ENCODE data around the gene SLC35G6.

Gene SLC35G6

DNA sequence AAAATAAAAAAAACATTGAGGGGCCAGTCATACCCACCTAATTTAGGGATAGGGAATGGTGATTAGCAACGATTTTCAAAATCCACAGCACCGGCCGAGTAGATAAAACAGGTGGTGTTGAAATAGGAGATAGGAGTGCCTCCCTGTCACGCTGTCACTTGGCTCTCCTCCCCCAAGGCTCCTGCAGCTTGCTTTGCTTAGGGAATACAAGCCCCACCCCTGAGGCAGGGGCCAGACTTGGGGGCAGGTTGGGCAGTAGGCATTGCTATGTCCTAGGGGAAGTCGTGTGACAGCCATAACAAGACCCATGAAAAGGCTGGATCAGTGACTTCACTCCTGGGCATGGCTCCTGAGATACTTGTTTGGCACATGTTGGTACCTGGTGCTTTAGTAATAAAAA is 28.7 kb downstream of the SLC35G6 start:
- H3K27ac ChIP-seq (ENCODE audit: low read depth, low read length): no peak overlapping the region
- no peak overlapping the region for H3K4me2 ChIP-seq (ENCODE audit: low read length)
- no peaks in the 10 kb centered on the region for H3K4me1 ChIP-seq (ENCODE audit: control insufficient read depth, low read length)
- H3K27me3 ChIP-seq (ENCODE audit: control insufficient read depth, low read length): no peaks in the 10 kb centered on the region
- H3K79me2 ChIP-seq (ENCODE audit: control insufficient read depth, low read length): no peaks in the 10 kb centered on the region
- H3K36me3 ChIP-seq (ENCODE audit: control insufficient read depth, low read length): peaks cover 90% of the 10 kb centered on the region
- no peaks in the 10 kb centered on the region for H3K9me2 ChIP-seq (replicated peaks; ENCODE audit: control insufficient read depth, low read length)
- TF ChIP-seq, protein P1, sequence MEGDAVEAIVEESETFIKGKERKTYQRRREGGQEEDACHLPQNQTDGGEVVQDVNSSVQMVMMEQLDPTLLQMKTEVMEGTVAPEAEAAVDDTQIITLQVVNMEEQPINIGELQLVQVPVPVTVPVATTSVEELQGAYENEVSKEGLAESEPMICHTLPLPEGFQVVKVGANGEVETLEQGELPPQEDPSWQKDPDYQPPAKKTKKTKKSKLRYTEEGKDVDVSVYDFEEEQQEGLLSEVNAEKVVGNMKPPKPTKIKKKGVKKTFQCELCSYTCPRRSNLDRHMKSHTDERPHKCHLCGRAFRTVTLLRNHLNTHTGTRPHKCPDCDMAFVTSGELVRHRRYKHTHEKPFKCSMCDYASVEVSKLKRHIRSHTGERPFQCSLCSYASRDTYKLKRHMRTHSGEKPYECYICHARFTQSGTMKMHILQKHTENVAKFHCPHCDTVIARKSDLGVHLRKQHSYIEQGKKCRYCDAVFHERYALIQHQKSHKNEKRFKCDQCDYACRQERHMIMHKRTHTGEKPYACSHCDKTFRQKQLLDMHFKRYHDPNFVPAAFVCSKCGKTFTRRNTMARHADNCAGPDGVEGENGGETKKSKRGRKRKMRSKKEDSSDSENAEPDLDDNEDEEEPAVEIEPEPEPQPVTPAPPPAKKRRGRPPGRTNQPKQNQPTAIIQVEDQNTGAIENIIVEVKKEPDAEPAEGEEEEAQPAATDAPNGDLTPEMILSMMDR (IDR thresholded peaks at IDR 0.05; ENCODE audit: low read depth, low read length, poor library complexity, severe bottlenecking): no peak
- no peak for TF ChIP-seq EZH2phosphoT487 (IDR thresholded peaks at IDR 0.05; ENCODE audit: borderline replicate concordance, low read length)
- no peaks in the 10 kb centered on the region for H3F3A ChIP-seq (ENCODE audit: control insufficient read depth, insufficient read depth)
- H3K4me3 ChIP-seq (ENCODE audit: low read length): no peak overlapping the region
- no peaks in the 10 kb centered on the region for H3K9me3 ChIP-seq (ENCODE audit: control insufficient read depth, insufficient read depth, low read length)
- H4K20me1 ChIP-seq (ENCODE audit: control insufficient read depth, insufficient read depth, low read depth, low read length): no peaks in the 10 kb centered on the region

DNA sequence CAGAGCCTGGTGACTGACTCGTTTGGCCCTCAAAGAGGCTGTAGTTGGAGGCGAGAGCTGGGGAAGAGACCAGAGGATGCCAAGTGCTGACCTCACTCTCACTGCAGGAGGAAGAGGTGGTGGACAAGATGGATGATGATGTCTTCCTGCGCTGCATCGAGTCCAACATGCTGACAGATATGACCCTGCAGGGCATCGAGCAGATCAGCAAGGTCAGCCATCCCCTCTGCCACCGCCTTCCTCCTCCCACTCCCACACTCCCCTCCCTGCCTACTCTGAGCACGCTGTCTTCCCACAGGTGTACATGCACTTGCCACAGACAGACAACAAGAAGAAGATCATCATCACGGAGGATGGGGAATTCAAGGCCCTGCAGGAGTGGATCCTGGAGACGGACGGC is 29.9 kb downstream of the SLC35G6 start:
- Histone ChIP-seq H3K79me2 (ENCODE audit: control insufficient read depth, low read length) (no peaks in the 10 kb centered on the region), H3K9me2 (replicated peaks; ENCODE audit: control insufficient read depth, low read length) (no peaks in the 10 kb centered on the region), H3K4me1 (ENCODE audit: control insufficient read depth, low read length) (no peaks in the 10 kb centered on the region), H4K20me1 (ENCODE audit: control insufficient read depth, insufficient read depth, low read depth, low read length) (no peaks in the 10 kb centered on the region), H3K27ac (ENCODE audit: low read depth, low read length) (no peak overlapping the region), H3K4me3 (ENCODE audit: low read length) (no peak overlapping the region), H3K27me3 (ENCODE audit: control insufficient read depth, low read length) (no peaks in the 10 kb centered on the region), H3K36me3 (ENCODE audit: control insufficient read depth, low read length) (peaks cover 81% of the 10 kb centered on the region), H3F3A (ENCODE audit: control insufficient read depth, insufficient read depth) (0 out of 2 replicates have a peak, but pooled peaks cover 2% of the 10 kb centered on the region), H3K4me2 (ENCODE audit: low read length) (no peak overlapping the region), H3K9me3 (ENCODE audit: control insufficient read depth, insufficient read depth, low read length) (no peaks in the 10 kb centered on the region)
- TF ChIP-seq EZH2phosphoT487 (IDR thresholded peaks at IDR 0.05; ENCODE audit: borderline replicate concordance, low read length): no peak
- TF ChIP-seq, protein P1 (IDR thresholded peaks at IDR 0.05; ENCODE audit: low read depth, low read length, poor library complexity, severe bottlenecking): no peak

DNA sequence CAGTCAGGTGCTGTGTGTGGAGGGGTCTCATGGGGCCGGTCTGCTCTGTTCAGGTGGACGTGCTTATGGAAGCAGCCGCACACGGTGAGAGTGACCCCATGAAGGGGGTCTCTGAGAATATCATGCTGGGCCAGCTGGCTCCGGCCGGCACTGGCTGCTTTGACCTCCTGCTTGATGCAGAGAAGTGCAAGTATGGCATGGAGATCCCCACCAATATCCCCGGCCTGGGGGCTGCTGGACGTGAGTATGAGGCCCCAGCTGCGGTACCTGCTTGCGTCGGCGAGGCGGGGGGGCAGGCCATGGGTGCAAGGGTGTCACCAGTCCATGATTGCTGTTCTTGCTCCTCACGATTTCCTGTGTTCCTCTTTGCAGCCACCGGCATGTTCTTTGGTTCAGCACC is 30.9 kb downstream of the SLC35G6 start:
- Histone ChIP-seq H4K20me1 (ENCODE audit: control insufficient read depth, insufficient read depth, low read depth, low read length) (no peaks in the 10 kb centered on the region), H3K9me2 (replicated peaks; ENCODE audit: control insufficient read depth, low read length) (no peaks in the 10 kb centered on the region), H3K4me2 (ENCODE audit: low read length) (no peak overlapping the region), H3K4me1 (ENCODE audit: control insufficient read depth, low read length) (no peaks in the 10 kb centered on the region), H3K9me3 (ENCODE audit: control insufficient read depth, insufficient read depth, low read length) (no peaks in the 10 kb centered on the region), H3K4me3 (ENCODE audit: low read length) (no peak overlapping the region), H3K36me3 (ENCODE audit: control insufficient read depth, low read length) (peaks cover 72% of the 10 kb centered on the region), H3K27me3 (ENCODE audit: control insufficient read depth, low read length) (no peaks in the 10 kb centered on the region), H3F3A (ENCODE audit: control insufficient read depth, insufficient read depth) (0 out of 2 replicates have a peak, but pooled peaks cover 2% of the 10 kb centered on the region), H3K27ac (ENCODE audit: low read depth, low read length) (no peak overlapping the region), H3K79me2 (ENCODE audit: control insufficient read depth, low read length) (no peaks in the 10 kb centered on the region)
- TF ChIP-seq, protein P1 (IDR thresholded peaks at IDR 0.05; ENCODE audit: low read depth, low read length, poor library complexity, severe bottlenecking): no peak
- no peak for TF ChIP-seq EZH2phosphoT487 (IDR thresholded peaks at IDR 0.05; ENCODE audit: borderline replicate concordance, low read length)
